NT2/D1 (cell line): ENCODE results near the gene ACOXL.
"Not testable (repeated sequence)": the region's sequence is repeated elsewhere in the genome, so short reads cannot be mapped to it uniquely, and the experiment has no call there.

Experiments
- DNase-seq: peaks from one replicate; pipeline ENCODE4 v3.0.0-alpha.2; 2011; ENCODE audit warnings: low read depth, low spot score
- H3K27me3 ChIP-seq: 2 replicates; pipeline ENCODE4 v1.6.0; 2011; ENCODE audit warnings: mild to moderate bottlenecking; ENCODE audit not compliant: insufficient read length, insufficient read depth
- H3K36me3 ChIP-seq: 2 replicates; pipeline ENCODE4 v1.6.1; 2011; ENCODE audit warnings: mild to moderate bottlenecking, low read length, mixed read lengths; ENCODE audit not compliant: insufficient read depth, insufficient read length
- H3K4me1 ChIP-seq: 2 replicates; pipeline ENCODE4 v1.5.1; 2011; ENCODE audit not compliant: insufficient read depth, insufficient read length
- H3K4me3 ChIP-seq: 2 replicates; pipeline ENCODE4 v1.5.1; 2011; ENCODE audit warnings: low read depth; ENCODE audit not compliant: insufficient read length
- H3K9ac ChIP-seq: 2 replicates; pipeline ENCODE4 v1.6.0; 2011; ENCODE audit warnings: low read depth; ENCODE audit not compliant: insufficient read length
- H3K9me3 ChIP-seq: 2 replicates; pipeline ENCODE4 v1.5.1; 2011; ENCODE audit warnings: mild to moderate bottlenecking, low read length; ENCODE audit not compliant: insufficient read depth
- SUZ12 ChIP-seq: IDR thresholded peaks from 2 replicates; pipeline ENCODE4 v1.6.1; 2011; ENCODE audit not compliant: insufficient read length, insufficient read depth; ENCODE audit errors: extremely low read depth
- YY1 ChIP-seq: IDR thresholded peaks from 2 replicates; pipeline ENCODE4 v1.6.1; 2011; ENCODE audit not compliant: insufficient read length, insufficient read depth
- ZNF274 ChIP-seq: IDR thresholded peaks from 2 replicates; pipeline ENCODE4 v1.6.1; 2011; ENCODE audit warnings: mild to moderate bottlenecking, low read depth, low read length

Gene ACOXL

DNA sequence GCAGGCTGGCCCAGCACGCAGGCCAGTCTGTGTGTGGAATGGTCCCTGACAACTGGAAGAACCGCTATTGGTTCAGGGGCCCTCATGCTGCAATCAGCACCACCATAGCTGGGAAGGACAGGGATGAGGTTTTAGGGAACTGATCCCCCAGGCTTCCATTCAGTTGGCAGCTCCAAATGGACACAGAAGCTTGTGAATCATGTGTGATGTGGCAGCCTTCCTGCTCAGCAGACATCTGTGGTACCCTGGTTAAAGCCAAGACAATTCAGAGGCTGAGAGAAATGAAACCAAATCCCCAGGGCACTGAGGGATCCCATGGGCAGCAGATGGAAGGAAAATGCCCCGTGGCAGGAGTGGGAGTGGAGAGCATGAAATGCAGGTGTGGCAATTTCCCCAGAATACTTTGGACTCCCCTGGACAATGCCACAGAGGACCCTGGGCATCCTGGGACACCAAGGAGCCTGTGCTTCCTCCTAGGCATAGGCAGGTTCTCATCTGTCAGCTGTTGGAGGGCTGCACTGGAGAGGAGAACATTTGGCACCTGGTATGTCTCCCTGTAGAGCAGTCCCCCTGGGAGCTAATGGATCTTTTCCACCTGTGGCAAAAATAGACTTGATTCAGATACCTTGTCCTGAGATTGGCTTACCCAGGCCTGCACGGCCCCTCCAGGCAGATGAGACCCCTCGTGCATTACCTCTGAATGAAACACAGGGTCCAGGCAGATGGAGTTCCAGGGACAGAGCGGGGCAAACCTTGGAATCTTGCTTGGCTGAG lies 226.2 kb downstream of the ACOXL start:
- no peaks in the 10 kb centered on the region for H3K27me3 ChIP-seq
- H3K4me3 ChIP-seq = no peak overlapping the region
- TF ChIP-seq ZNF274 (no peak), YY1 (no peak), SUZ12 (no peak)
- DNase-seq = no peak
- H3K4me1 ChIP-seq = no peaks in the 10 kb centered on the region
- no peaks in the 10 kb centered on the region for H3K9me3 ChIP-seq
- H3K36me3 ChIP-seq = no peaks in the 10 kb centered on the region
- H3K9ac ChIP-seq = no peak overlapping the region

DNA sequence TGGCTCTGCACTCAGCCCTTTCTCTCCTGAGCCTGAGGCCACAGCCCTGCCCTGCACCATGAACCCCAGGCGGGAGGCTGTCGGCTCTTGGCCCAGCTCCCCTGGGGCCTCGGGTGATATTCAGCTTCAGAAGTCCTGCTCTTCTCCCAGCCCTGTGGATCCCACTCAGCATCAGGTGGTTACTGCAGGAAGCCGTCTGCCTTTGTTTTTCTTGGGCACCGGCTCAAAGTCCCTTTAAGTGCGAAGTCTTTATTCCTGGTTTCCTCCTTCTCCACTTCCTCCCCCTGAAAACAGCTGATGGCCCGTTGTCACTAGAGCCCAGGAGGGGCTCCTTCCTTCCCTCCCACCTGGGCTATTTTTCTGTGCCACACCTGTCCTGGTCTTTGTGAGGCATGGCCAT lies 226.8 kb downstream of the ACOXL start:
- Histone ChIP-seq H3K4me3 (no peak overlapping the region), H3K4me1 (no peaks in the 10 kb centered on the region), H3K27me3 (no peaks in the 10 kb centered on the region), H3K9me3 (no peaks in the 10 kb centered on the region), H3K9ac (no peak overlapping the region), H3K36me3 (no peaks in the 10 kb centered on the region)
- no peak for DNase-seq
- TF ChIP-seq YY1 (no peak), SUZ12 (no peak), ZNF274 (no peak)

DNA sequence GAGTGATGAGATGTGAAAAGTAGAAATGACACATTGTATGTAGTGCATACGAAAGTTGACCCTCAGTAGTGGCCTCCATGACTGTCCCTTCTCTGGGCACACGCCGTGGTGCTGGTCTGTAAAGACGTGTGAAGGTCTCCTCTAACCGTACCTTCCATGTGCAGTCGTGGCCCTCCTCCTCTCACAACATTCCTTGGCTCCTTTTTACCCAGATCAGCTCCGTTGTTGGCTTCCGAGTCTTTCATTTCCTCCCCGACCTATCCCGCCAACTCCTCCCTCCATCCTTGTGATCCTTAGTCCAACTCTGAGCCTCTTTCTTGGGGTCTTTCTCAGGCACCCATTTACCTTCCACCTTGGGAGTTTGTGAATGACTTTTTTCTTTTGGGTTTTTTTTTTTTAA lies 227.9 kb downstream of the ACOXL start:
- Histone ChIP-seq H3K4me3 (no peak overlapping the region), H3K27me3 (no peaks in the 10 kb centered on the region), H3K9ac (no peak overlapping the region), H3K4me1 (no peaks in the 10 kb centered on the region), H3K36me3 (no peaks in the 10 kb centered on the region), H3K9me3 (no peaks in the 10 kb centered on the region)
- TF ChIP-seq SUZ12 (no peak), ZNF274 (no peak), YY1 (no peak)
- DNase-seq = no peak

DNA sequence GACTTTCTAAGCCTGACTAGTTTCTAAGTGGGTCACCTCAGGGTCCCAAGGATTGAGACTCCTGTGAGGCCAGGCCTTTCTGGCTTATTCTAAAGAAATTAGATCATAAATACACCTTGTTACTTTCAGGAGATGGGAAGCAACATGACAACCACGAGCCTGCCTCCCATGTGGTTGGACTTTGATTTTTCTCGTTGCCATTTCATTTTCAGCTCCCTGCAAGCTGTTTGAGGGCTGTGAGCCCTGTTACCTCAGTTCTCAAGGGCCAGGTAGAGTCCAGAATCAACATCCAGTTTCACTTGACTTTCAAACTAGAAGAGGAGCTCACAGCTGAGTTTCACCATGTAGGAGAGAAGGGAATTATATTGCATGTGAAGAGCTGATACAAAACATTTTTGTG lies 228.6 kb downstream of the ACOXL start:
- no peaks in the 10 kb centered on the region for H3K9me3 ChIP-seq
- H3K36me3 ChIP-seq = no peaks in the 10 kb centered on the region
- no peak overlapping the region for H3K9ac ChIP-seq
- no peak overlapping the region for H3K4me3 ChIP-seq
- H3K4me1 ChIP-seq = no peaks in the 10 kb centered on the region
- TF ChIP-seq SUZ12 (no peak), YY1 (no peak), ZNF274 (no peak)
- no peaks in the 10 kb centered on the region for H3K27me3 ChIP-seq
- DNase-seq = no peak

DNA sequence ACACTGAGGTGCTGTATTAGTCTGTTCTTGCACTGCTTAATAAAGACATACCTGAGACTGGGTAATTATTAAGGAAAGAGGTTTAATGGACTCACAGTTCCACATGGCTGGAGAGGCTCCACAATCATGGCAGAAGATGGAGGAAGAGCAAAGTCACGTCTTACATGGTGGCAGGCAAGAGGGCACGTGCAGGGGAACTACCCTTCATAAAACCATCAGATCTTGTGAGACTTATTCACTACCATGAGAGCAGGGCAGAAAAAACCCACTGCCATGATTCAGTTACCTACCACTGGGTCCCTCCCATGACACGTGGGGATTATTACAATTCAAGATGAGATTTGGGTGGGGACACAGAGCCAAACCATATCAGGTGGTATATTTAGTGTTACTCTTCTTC lies 229.3 kb downstream of the ACOXL start:
- H3K9me3 ChIP-seq, H3K36me3 ChIP-seq, H3K27me3 ChIP-seq, DNase-seq, H3K4me1 ChIP-seq, H3K4me3 ChIP-seq, H3K9ac ChIP-seq: not testable (repeated sequence)

DNA sequence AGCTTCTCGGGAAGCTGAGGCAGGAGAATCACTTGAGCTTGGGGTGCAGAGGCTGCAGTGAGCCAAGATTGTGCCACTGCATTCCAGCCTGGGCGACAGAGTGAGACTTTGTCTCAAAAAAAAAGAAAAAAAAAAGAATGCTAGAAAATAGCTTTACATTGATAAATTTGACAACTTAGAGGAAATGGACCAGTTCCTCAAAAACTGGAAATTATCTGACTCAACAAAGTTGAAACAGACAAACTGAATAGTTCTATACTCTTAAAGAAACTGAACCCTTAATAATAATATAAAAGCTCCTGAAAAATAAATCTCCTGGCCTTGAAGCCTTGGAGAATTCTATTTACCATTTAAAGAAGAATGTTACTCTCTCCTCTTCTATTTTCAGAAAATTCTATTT lies 237.3 kb downstream of the ACOXL start:
- peaks cover 15% of the 10 kb centered on the region for H3K9me3 ChIP-seq
- no peak overlapping the region for H3K9ac ChIP-seq
- no peaks in the 10 kb centered on the region for H3K27me3 ChIP-seq
- no peak overlapping the region for H3K4me3 ChIP-seq
- no peaks in the 10 kb centered on the region for H3K36me3 ChIP-seq
- TF ChIP-seq YY1 = no peak
- TF ChIP-seq SUZ12 = no peak
- no peak for TF ChIP-seq ZNF274
- DNase-seq = no peak
- H3K4me1 ChIP-seq = no peaks in the 10 kb centered on the region

DNA sequence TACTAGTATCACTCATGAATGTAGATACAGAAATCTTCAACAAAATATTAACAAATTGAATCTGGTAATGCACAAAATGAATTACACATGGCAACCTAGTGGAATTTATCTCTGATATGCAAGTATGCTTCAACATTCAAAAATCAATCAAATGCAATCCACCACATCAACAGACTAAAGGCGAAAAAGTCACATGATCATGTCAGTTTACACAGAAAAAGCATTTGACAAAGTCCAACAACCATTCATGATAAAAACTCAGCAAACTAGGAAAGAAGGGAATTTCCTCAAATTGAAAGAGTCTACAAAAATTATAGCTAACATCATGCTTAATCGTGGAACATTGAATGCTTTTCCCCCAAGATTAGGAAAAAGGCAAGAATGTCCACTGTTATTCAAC lies 237.8 kb downstream of the ACOXL start:
- Histone ChIP-seq H3K9ac (no peak overlapping the region), H3K4me3 (no peak overlapping the region), H3K4me1 (no peaks in the 10 kb centered on the region), H3K27me3 (no peaks in the 10 kb centered on the region), H3K36me3 (no peaks in the 10 kb centered on the region), H3K9me3 (peaks cover 15% of the 10 kb centered on the region)
- DNase-seq = no peak
- TF ChIP-seq SUZ12 (no peak), YY1 (no peak), ZNF274 (no peak)

DNA sequence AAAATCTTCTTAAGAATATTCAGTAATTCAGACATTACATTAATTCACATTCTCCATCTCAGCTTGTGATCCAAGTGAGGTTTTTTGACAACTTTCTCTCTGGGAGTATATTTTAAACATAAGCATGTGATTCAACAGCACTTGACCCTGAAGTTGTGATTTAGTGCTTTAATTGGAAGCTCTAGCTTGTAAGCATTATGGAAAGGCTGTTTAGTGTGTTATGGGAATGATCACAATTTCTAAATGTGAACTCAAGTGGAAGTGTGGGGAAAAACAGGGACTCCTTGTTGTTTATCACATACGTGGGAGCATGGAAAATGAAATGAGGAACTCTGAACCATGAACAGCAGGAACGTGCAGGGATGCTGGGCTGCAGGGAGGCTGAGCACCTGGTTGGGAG lies 239.4 kb downstream of the ACOXL start:
- TF ChIP-seq YY1 = no peak
- no peak for TF ChIP-seq ZNF274
- no peak for TF ChIP-seq SUZ12
- Histone ChIP-seq H3K27me3 (no peaks in the 10 kb centered on the region), H3K4me3 (no peak overlapping the region), H3K9ac (no peak overlapping the region), H3K9me3 (peaks cover 15% of the 10 kb centered on the region), H3K36me3 (no peaks in the 10 kb centered on the region), H3K4me1 (no peaks in the 10 kb centered on the region)
- DNase-seq = no peak
